Prostate gland (tissue), 2 donors: Measurements from ENCODE around the gene MRAS.

Source experiments
- CTCF ChIP-seq, 4 experiments: fragments of 200-600 bp in 2 of 4; fragments of 450-650 bp in 2 of 4; sonication (generic) in 2 of 4; IDR thresholded peaks; 1 replicate in 3 of 4; 2 replicates in 1 of 4; pipeline ENCODE4 v1.5.1; 2016 to 2019; ENCODE audit warnings: antibody characterized with exemption in 4 of 4, mild to moderate bottlenecking in 2 of 4, moderate library complexity in 2 of 4
- POLR2A ChIP-seq: fragments of 450-650 bp; IDR thresholded peaks from one replicate; pipeline ENCODE4 v1.6.1; 2016; ENCODE audit warnings: antibody characterized with exemption, mild to moderate bottlenecking
- POLR2AphosphoS5 ChIP-seq: sonication (generic); formaldehyde crosslinking; IDR thresholded peaks from one replicate; pipeline ENCODE4 v1.6.1; 2017; ENCODE audit warnings: antibody characterized with exemption

GRCh38 chr3:138373736-138374094 is 25.3 kb downstream of the MRAS start:
- no peak for TF ChIP-seq CTCF (IDR thresholded peaks at IDR 0.05)
- TF ChIP-seq POLR2A, result no peak
- TF ChIP-seq POLR2AphosphoS5, result no peak
